Motor neuron (in vitro differentiated cells): ENCODE measurements around the gene GFY. TPM values are rescaled to one million over a fixed set of nuclear protein-coding genes. Genes with fewer than 3 reads are reported as not detected.
"Not testable (repeated sequence)": the region's sequence is repeated elsewhere in the genome, so short reads cannot be mapped to it uniquely, and the experiment has no call there.

Source experiments
- ATAC-seq, 8 experiments: fragments of 200-7000 bp; cut with Tn5 transposase; replicated peaks in 6 of 8; 2 replicates each; pipeline ENCODE4 v1.8.0; 2021; ENCODE audit warnings: mild to moderate bottlenecking in 8 of 8, moderate library complexity in 8 of 8
- H3K27ac ChIP-seq, 2 donors: fragments of 250-450 bp; sonication (Bioruptor Pico); 2 replicates each; pipeline ENCODE4 v1.9.0; 2021; ENCODE audit warnings: antibody characterized with exemption in 2 of 2, mild to moderate bottlenecking in 2 of 2, moderate library complexity in 1 of 2
- H3K4me1 ChIP-seq, 2 donors: fragments of 250-450 bp; sonication (Bioruptor Pico); replicated peaks in 1 of 2; 2 replicates each; pipeline ENCODE4 v1.6.1; 2021; ENCODE audit warnings: antibody characterized with exemption in 2 of 2, mild to moderate bottlenecking in 2 of 2, moderate library complexity in 1 of 2
- H3K4me3 ChIP-seq, 5 donors: fragments of 250-450 bp; sonication (Bioruptor Pico); 2 replicates each; pipeline ENCODE4 v1.9.0; 2021; ENCODE audit warnings: antibody characterized with exemption in 5 of 5, mild to moderate bottlenecking in 5 of 5, moderate library complexity in 4 of 5
- WGBS, 10 experiments: fragments of 450-650 bp; shearing (Covaris generic); methylation state at CpG; one replicate each; pipeline ENCODE4 v1.0.0; 2022; 5-methylcytosine and 5-hydroxymethylcytosine counted together
- in situ Hi-C, 9 experiments: fragments of 400-800 bp; cut with MboI; loops; one replicate each; pipeline ENCODE4 v1.15.0; 2021; ENCODE audit warnings: low sequenced_read_pairs in 9 of 9, low pct_unique_long_range_greater_than_20kb in 2 of 9; ENCODE audit not compliant: unreplicated experiment in 9 of 9
- total RNA-seq, 8 experiments: library from RNA; unstranded; fragments of 300-600 nt; gene quantifications; 2 replicates each; pipeline versions ENCODE4 v1.2.3 to v1.2.4, GENCODE V29; 2022

Gene GFY
- total RNA-seq, 8 experiments from 2014 or later, result 0.42 to 1.1 (median 0.67) TPM; not detected in 2

GRCh38 chr19:49455773-49456172 is 30.6 kb downstream of the GFY start:
- in situ Hi-C loops, result no loop called here
- Histone ChIP-seq H3K4me1 (peaks cover 4 to 5% of the 10 kb centered on the region in 2 donors), H3K27ac (no peak overlapping the region), H3K4me3 (no peak overlapping the region)
- ATAC-seq, result no peak
- 9 to 100% (median 78%) methylated on average over 1 to 5 of the region's 5 CpGs for WGBS, 10 experiments

DNA sequence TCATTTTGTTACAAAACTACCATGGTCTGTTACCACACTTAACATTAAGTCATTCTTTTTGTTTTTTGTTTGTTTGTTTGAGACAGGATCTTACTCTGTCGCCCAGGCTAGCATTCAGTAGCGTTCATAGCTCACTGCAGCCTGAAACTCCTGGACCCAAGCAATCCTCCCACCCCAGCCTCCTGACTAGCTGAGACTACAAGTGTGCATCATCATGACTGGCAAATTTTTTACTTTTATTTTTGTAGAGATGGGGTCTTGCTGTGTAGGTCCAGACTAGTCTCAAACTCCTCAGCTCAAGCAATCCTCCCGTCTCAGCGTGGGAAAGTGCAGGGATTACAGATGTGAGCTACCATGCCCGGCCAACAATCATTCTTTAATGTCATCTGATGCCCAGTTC is 31.1 kb downstream of the GFY start:
- no peak overlapping the region for H3K4me3 ChIP-seq
- in situ Hi-C loops, result no loop called here
- no peak for ATAC-seq
- H3K27ac ChIP-seq, result no peak overlapping the region
- 38 to 100% (median 90%) methylated on average over 1 to 5 of the region's 5 CpGs; no CpG with 5 or more reads in 1 of the 10 experiments for WGBS, 10 experiments
- H3K4me1 ChIP-seq, result peaks cover 4 to 5% of the 10 kb centered on the region in 2 donors

DNA sequence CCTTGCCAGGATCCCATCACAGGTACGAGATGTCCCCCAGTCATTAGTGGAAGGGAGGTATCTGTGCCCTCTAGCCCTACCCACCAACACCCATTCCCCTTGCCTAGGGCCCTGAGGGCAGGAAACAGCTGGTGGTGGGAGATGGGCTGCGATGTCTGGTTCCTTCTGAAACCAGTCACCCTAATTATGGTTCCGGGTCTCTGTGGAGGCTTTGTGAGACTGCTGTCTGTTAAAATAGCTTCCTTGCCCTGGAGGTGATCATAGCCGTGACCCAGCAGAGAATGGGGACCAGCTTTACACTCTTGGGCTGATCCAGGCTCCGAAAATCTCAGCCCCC is 33.3 kb downstream of the GFY start:
- WGBS, 10 experiments, result 83 to 100% (median 92%) methylated on average over 1 to 4 of the region's 5 CpGs; no CpG with 5 or more reads in 6 of the 10 experiments
- in situ Hi-C loops, result no loop called here
- H3K27ac ChIP-seq, result no peak overlapping the region
- no peak for ATAC-seq
- peaks cover 4 to 5% of the 10 kb centered on the region in 2 donors for H3K4me1 ChIP-seq
- H3K4me3 ChIP-seq, result no peak overlapping the region

DNA sequence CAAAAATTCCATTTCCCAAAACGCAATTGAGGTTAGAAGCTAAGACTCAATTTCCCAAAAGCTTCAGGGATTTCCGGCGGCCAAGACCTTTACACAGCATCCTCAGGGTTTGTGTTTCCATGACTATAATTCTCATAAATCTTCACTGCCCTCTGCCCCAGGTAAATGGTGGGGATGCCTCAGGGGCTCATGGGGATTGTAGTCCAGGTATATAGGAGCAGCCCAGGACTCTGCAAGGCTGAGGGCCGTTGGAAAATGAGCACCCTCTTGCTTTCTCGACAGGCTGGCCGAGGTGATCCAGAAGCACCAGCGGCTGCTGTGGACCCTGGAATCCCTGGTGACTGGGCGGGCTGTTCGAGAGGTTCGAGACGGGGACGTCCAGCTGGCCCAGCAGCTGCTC is 34.2 kb downstream of the GFY start:
- ATAC-seq, result peak in 1 of 8 experiments; percentile 3
- H3K27ac ChIP-seq, result no peak overlapping the region
- peaks cover 0 to under 1% of the 10 kb centered on the region in 2 donors for H3K4me1 ChIP-seq
- WGBS, 10 experiments, result 80 to 100% (median 87%) methylated on average over 1 to 4 of the region's 12 CpGs; no CpG with 5 or more reads in 1 of the 10 experiments
- in situ Hi-C loops, result no loop called here
- H3K4me3 ChIP-seq, result no peak overlapping the region

DNA sequence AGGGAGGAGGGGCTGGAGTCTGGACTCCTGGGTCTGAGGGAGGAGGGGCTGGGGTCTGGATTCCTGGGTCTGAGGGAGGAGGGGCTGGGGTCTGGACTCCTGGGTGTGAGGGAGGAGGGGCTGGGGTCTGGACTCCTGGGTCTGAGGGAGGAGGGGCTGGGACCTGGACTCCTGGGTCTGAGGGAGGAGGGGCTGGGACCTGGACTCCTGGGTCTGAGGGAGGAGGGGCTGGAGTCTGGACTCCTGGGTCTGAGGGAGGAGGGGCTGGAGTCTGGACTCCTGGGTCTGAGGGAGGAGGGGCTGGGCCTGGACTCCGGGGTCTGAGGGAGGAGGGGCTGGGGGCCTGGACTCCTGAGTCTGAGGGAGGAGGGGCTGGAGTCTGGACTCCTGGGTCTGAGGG is 35.9 kb downstream of the GFY start:
- H3K4me3 ChIP-seq, H3K27ac ChIP-seq, in situ Hi-C loops, H3K4me1 ChIP-seq, ATAC-seq: not testable (repeated sequence)
- WGBS, 10 experiments, result no CpG with 5 or more reads among the region's 1 CpG

GRCh38 chr19:49461656-49462055 is 36.5 kb downstream of the GFY start:
- in situ Hi-C loops, result no loop called here
- WGBS, 10 experiments, result 100% methylated on average over 2 of the region's 37 CpGs; no CpG with 5 or more reads in 9 of the 10 experiments
- no peaks in the 10 kb centered on the region for H3K4me1 ChIP-seq
- no peak overlapping the region for H3K4me3 ChIP-seq
- peak in 1 of 8 experiments; percentile 13 for ATAC-seq
- no peak overlapping the region for H3K27ac ChIP-seq

- no peak for ATAC-seq
- no peak overlapping the region for H3K4me3 ChIP-seq
Observed at GRCh38 chr19:49462492-49462891, 37.3 kb downstream of the GFY start.

GRCh38 chr19:49463960-49464740 is 39.0 kb downstream of the GFY start:
- ATAC-seq, result peak in 4 of 8 experiments; percentile 6 to 22 (median 15)
- 60 to 93% methylated on average over 1 to 3 of the region's 39 CpGs; no CpG with 5 or more reads in 8 of the 10 experiments for WGBS, 10 experiments
- in situ Hi-C loops, result no loop called here
- no peaks in the 10 kb centered on the region for H3K4me1 ChIP-seq
- no peak overlapping the region for H3K27ac ChIP-seq
- H3K4me3 ChIP-seq, result no peak overlapping the region

More at GRCh38 chr19:49462492-49462891, 37.3 kb downstream of the GFY start:
- Histone ChIP-seq H3K4me1 (no peaks in the 10 kb centered on the region), H3K27ac (no peak overlapping the region)
- no CpG with 5 or more reads among the region's 12 CpGs for WGBS, 10 experiments
- in situ Hi-C loops, result no loop called here

DNA sequence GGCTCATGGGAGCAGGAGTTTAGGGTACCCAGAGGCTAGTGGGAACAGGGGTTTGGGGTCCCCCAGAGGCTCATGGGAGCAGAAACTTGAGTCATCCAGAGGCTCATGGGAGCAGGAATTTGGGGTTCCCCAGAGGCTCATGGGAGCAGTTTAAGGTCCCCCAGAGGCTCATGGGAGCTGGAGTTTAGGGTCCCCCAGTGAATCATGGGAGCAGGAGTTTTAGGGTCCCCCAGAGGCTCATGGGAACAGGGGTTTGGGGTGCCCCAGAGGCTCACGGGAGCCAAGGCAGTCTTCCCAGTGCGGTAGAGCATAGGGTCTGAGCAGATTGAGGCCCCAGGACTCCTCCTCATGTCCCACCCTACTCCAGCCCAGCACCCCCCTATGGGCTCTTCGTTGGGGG is 40.2 kb downstream of the GFY start:
- in situ Hi-C loops, result no loop called here
- H3K4me3 ChIP-seq, result no peak overlapping the region
- no peak overlapping the region for H3K27ac ChIP-seq
- H3K4me1 ChIP-seq, result no peaks in the 10 kb centered on the region
- ATAC-seq, result peak in 2 of 8 experiments; percentile 6
- WGBS, 10 experiments, result 82 to 100% (median 100%) methylated on average over 1 to 2 of the region's 3 CpGs; no CpG with 5 or more reads in 5 of the 10 experiments

- no peak overlapping the region for H3K4me3 ChIP-seq
- in situ Hi-C loops, result no loop called here
- no peak overlapping the region for H3K27ac ChIP-seq
- ATAC-seq, result peak in 2 of 8 experiments; percentile 3 to 5
- H3K4me1 ChIP-seq, result no peaks in the 10 kb centered on the region
- WGBS, 10 experiments, result 74 to 100% (median 84%) methylated on average over 1 to 3 of the region's 19 CpGs; no CpG with 5 or more reads in 6 of the 10 experiments
Observed at GRCh38 chr19:49468199-49468598, 43.0 kb downstream of the GFY start.

GRCh38 chr19:49468746-49469447 is 43.7 kb downstream of the GFY start:
- H3K4me3 ChIP-seq, result no peak overlapping the region
- in situ Hi-C loops, result no loop called here
- WGBS, 10 experiments, result 3 to 100% (median 75%) methylated on average over 2 to 7 of the region's 15 CpGs; no CpG with 5 or more reads in 3 of the 10 experiments
- ATAC-seq, result peak in 7 of 8 experiments; percentile 10 to 95 (median 28)
- no peak overlapping the region for H3K27ac ChIP-seq
- H3K4me1 ChIP-seq, result no peaks in the 10 kb centered on the region

GRCh38 chr19:49469828-49470614 is 44.8 kb downstream of the GFY start:
- 50 to 92% (median 81%) methylated on average over 1 to 11 of the region's 25 CpGs; no CpG with 5 or more reads in 3 of the 10 experiments for WGBS, 10 experiments
- Histone ChIP-seq H3K4me1 (no peaks in the 10 kb centered on the region), H3K27ac (no peak overlapping the region), H3K4me3 (no peak overlapping the region)
- no peak for ATAC-seq
- in situ Hi-C loops, result no loop called here

- in situ Hi-C loops, result no loop called here
- no peaks in the 10 kb centered on the region for H3K4me1 ChIP-seq
Observed at GRCh38 chr19:49470615-49470978, 45.4 kb downstream of the GFY start.

More at GRCh38 chr19:49470615-49470978, 45.4 kb downstream of the GFY start:
- Histone ChIP-seq H3K4me3 (no peak overlapping the region), H3K27ac (no peak overlapping the region)
- ATAC-seq, result no peak
- 69 to 100% (median 92%) methylated on average over 2 to 6 of the region's 8 CpGs; no CpG with 5 or more reads in 6 of the 10 experiments for WGBS, 10 experiments
